ENCODE results near the gene NTRK3. TPM values are rescaled to one million over a fixed set of nuclear protein-coding genes. Genes with fewer than 3 reads are reported as not detected.

The NTRK3 gene
- total and polyA plus RNA-seq, 2 of the 8 experiments (the other 6 are each of a cell fraction or from before 2014, with no cell fraction given), result 4.5 to 6.8 TPM

DNA sequence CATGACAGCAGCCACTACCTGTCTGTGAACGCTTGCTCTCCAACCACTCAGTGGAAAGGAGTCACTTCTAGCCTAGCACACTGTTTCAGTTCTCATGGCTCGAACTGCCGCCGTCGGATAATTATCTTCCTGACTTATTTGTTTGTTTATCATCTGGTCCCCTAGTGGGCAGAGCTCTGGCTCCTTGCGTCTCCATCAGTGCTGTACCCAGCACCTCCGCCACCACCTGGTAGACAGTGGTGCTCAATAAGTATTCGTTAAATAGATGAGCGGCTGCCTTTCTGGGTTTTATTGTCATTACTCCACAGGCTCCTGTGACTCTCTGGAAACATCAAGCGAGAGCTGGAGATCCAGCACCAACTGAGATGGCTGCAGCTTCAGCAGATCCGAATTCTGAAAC is 297.5 kb downstream of the NTRK3 start:
- no peak overlapping the region for H3K4me3 ChIP-seq (ENCODE audit: extremely low read depth in 1 of 4, insufficient read depth in 2 of 4, low read depth in 3 of 4, low read length in 4 of 4)
- H3K14ac ChIP-seq (ENCODE audit: insufficient read length), result no peak overlapping the region
- ChIA-PET CTCF (ENCODE audit: partially characterized antibody) (interaction anchor here (1.4 to 2.8 kb wide), 3 partner anchors 11 to 283 kb away, joined by 3 to 19 read pairs (median 4); no protein-coding TSS in a partner anchor), POLR2A (ENCODE audit: partially characterized antibody) (no interaction called here)
- H3K18ac ChIP-seq (ENCODE audit: extremely low read depth, low read length), result no peak overlapping the region
- no peaks in the 10 kb centered on the region for H3K23me2 ChIP-seq (ENCODE audit: low read depth, low read length)
- no peak overlapping the region for H2BK5ac ChIP-seq (ENCODE audit: low read depth, low read length)
- H3K56ac ChIP-seq (replicated peaks; ENCODE audit: insufficient read length, low read depth, low read length), result no peak overlapping the region
- no peak overlapping the region for H2BK12ac ChIP-seq (ENCODE audit: low read depth, low read length)
- H3K23ac ChIP-seq (ENCODE audit: insufficient read length), result no peak overlapping the region
- no peak overlapping the region for H2BK15ac ChIP-seq (ENCODE audit: low read length)
- WGBS, 2 experiments (ENCODE audit: extremely low coverage in 1 of 2, insufficient coverage in 1 of 2, insufficient read length in 1 of 2, insufficient replicate concordance in 2 of 2, low coverage in 1 of 2, low lambda C conversion rate in 2 of 2, missing lambda C conversion rate in 1 of 2), result 93% methylated on average over 11 of the region's 11 CpGs; no CpG with 5 or more reads in 1 of the 2 experiments
- H3K79me1 ChIP-seq (ENCODE audit: low read depth, low read length), result no peaks in the 10 kb centered on the region
- no peak overlapping the region for H3K27ac ChIP-seq (ENCODE audit: low read depth, low read length)
- no peak overlapping the region for H2AFZ ChIP-seq (ENCODE audit: low read length)
- H4K5ac ChIP-seq (ENCODE audit: insufficient read length, low read depth, low read length), result no peak overlapping the region
- no peak overlapping the region for H2BK20ac ChIP-seq (ENCODE audit: low read length)
- FAIRE-seq (no peak), DNase-seq (ENCODE audit: low read depth in 1 of 2, low spot score in 2 of 2) (no peak)
- no peaks in the 10 kb centered on the region for H3K79me2 ChIP-seq (ENCODE audit: control insufficient read depth in 1 of 2, insufficient read depth in 2 of 2, low read length in 2 of 2)
- no peaks in the 10 kb centered on the region for H3K4me1 ChIP-seq (replicated peaks in 1 of 4; ENCODE audit: control insufficient read depth in 3 of 4, insufficient read depth in 4 of 4, low read length in 3 of 4)
- H3K9ac ChIP-seq (replicated peaks in 1 of 4; ENCODE audit: extremely low read depth in 1 of 4, low read depth in 3 of 4, low read length in 3 of 4), result no peak overlapping the region
- no peak overlapping the region for H2AK5ac ChIP-seq (ENCODE audit: low read depth, low read length)
- H4K20me1 ChIP-seq (replicated peaks in 1 of 2; ENCODE audit: control insufficient read depth in 1 of 2, insufficient read depth in 2 of 2, low read length in 2 of 2), result no peaks in the 10 kb centered on the region
- no peak overlapping the region for H4K91ac ChIP-seq (replicated peaks; ENCODE audit: insufficient read length, low read length)
- no peak overlapping the region for H3K4ac ChIP-seq (replicated peaks; ENCODE audit: insufficient read length, low read depth, low read length)
- H3K27me3 ChIP-seq (replicated peaks in 1 of 4; ENCODE audit: control insufficient read depth in 3 of 4, extremely low read depth in 1 of 4, insufficient read depth in 3 of 4, low read length in 3 of 4), result no peaks in the 10 kb centered on the region
- H3K36me3 ChIP-seq (ENCODE audit: control insufficient read depth in 2 of 4, insufficient read depth in 4 of 4, low read length in 3 of 4), result no peaks in the 10 kb centered on the region
- no peak overlapping the region for H2BK120ac ChIP-seq (replicated peaks; ENCODE audit: low read depth, low read length)
- H4K8ac ChIP-seq (ENCODE audit: extremely low read depth, insufficient read depth, low read length), result no peak overlapping the region
- no peak overlapping the region for H3K4me2 ChIP-seq (ENCODE audit: insufficient read depth in 1 of 2, low read depth in 2 of 2, low read length in 2 of 2)
- H3K9me3 ChIP-seq (ENCODE audit: insufficient read depth in 2 of 2, low read depth in 1 of 2, low read length in 1 of 2), result no peaks in the 10 kb centered on the region
- TF ChIP-seq TAF1 (IDR thresholded peaks at IDR 0.05; ENCODE audit: low read depth, low read length) (no peak), ASH2L (IDR thresholded peaks at IDR 0.05; ENCODE audit: low read length) (no peak), PHF8 (conservative IDR thresholded peaks at IDR 0.05; ENCODE audit: low read depth, low read length) (no peak), POLR2AphosphoS5 (IDR thresholded peaks at IDR 0.05; ENCODE audit: low read depth, low read length) (no peak), EP300 (IDR thresholded peaks at IDR 0.05; ENCODE audit: borderline replicate concordance in 1 of 2, low read depth in 2 of 2, low read length in 2 of 2) (no peak), RNF2 (IDR thresholded peaks at IDR 0.05; ENCODE audit: borderline replicate concordance, low read depth, low read length, missing control alignments, poor library complexity, severe bottlenecking) (no peak), TAF7 (optimal IDR thresholded peaks at IDR 0.05; ENCODE audit: borderline replicate concordance, low read depth, low read length) (no peak), EGR1 (IDR thresholded peaks at IDR 0.05; ENCODE audit: borderline replicate concordance, low read depth, low read length) (no peak), KDM5A (IDR thresholded peaks at IDR 0.05; ENCODE audit: low read length) (no peak), RAD21 (IDR thresholded peaks at IDR 0.05 in 1 of 2, conservative IDR thresholded peaks at IDR 0.05 in 1 of 2; ENCODE audit: low read depth in 2 of 2, low read length in 2 of 2) (no peak), YY1 (IDR thresholded peaks at IDR 0.05; ENCODE audit: low read depth, low read length) (no peak), TEAD4 (IDR thresholded peaks at IDR 0.05; ENCODE audit: low read depth, low read length) (no peak)
- TF ChIP-seq, protein P1, sequence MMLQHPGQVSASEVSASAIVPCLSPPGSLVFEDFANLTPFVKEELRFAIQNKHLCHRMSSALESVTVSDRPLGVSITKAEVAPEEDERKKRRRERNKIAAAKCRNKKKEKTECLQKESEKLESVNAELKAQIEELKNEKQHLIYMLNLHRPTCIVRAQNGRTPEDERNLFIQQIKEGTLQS (IDR thresholded peaks at IDR 0.05; ENCODE audit: insufficient read depth, low read depth, low read length), result no peak
